RWPE2 (cell line): Measurements from ENCODE around the gene IL27RA.

Experiments used
- ATAC-seq: fragments of 200-7000 bp; cut with Tn5 transposase; 3 replicates; pipeline ENCODE4 v1.9.1; 2021; ENCODE audit warnings: low read depth
- DNase-seq: peaks from one replicate; pipeline ENCODE4 v3.0.0-alpha.2; 2020; ENCODE audit warnings: low spot score
- H3K27ac ChIP-seq: fragments of 450-650 bp; 2 replicates; pipeline ENCODE4 v1.5.1; 2017; ENCODE audit warnings: mild to moderate bottlenecking; ENCODE audit not compliant: poor library complexity, severe bottlenecking
- H3K27me3 ChIP-seq: fragments of 250-450 bp; sonication (Bioruptor Pico); 2 replicates; pipeline ENCODE4 v1.5.1; 2021; ENCODE audit warnings: mild to moderate bottlenecking, moderate library complexity; ENCODE audit not compliant: insufficient read depth, poor library complexity, severe bottlenecking
- H3K36me3 ChIP-seq: fragments of 250-450 bp; sonication (Bioruptor Pico); 2 replicates; pipeline ENCODE4 v1.5.1; 2020; ENCODE audit warnings: low read depth, mild to moderate bottlenecking, moderate library complexity
- H3K4me1 ChIP-seq: fragments of 250-450 bp; sonication (Bioruptor Pico); 2 replicates; pipeline ENCODE4 v1.5.1; 2021; ENCODE audit warnings: mild to moderate bottlenecking, moderate library complexity; ENCODE audit not compliant: insufficient read depth, poor library complexity, severe bottlenecking
- H3K4me3 ChIP-seq: fragments of 250-450 bp; sonication (Bioruptor Pico); 2 replicates; pipeline ENCODE4 v1.5.1; 2021; ENCODE audit warnings: mild to moderate bottlenecking, moderate library complexity; ENCODE audit not compliant: severe bottlenecking
- H3K9me3 ChIP-seq: fragments of 250-450 bp; sonication (Bioruptor Pico); 2 replicates; pipeline ENCODE4 v1.5.1; 2021; ENCODE audit warnings: mild to moderate bottlenecking, moderate library complexity; ENCODE audit not compliant: severe bottlenecking
- CTCF ChIP-seq: fragments of 450-650 bp; IDR thresholded peaks from one replicate; pipeline ENCODE4 v1.5.1; 2017; ENCODE audit warnings: mild to moderate bottlenecking, moderate library complexity; ENCODE audit not compliant: poor library complexity, severe bottlenecking

IL27RA gene

GRCh38 chr19:14063105-14063504 lies 31.5 kb downstream of the IL27RA start:
- ATAC-seq (no peak), DNase-seq (no peak)
- no peaks in the 10 kb centered on the region for H3K4me1 ChIP-seq
- no peak overlapping the region for H3K4me3 ChIP-seq
- H3K36me3 ChIP-seq, result no peaks in the 10 kb centered on the region
- no peak overlapping the region for H3K27ac ChIP-seq
- peaks cover 12% of the 10 kb centered on the region for H3K27me3 ChIP-seq
- no peak for TF ChIP-seq CTCF
- no peaks in the 10 kb centered on the region for H3K9me3 ChIP-seq

GRCh38 chr19:14066134-14066533 lies 34.6 kb downstream of the IL27RA start:
- no peaks in the 10 kb centered on the region for H3K9me3 ChIP-seq
- no peak overlapping the region for H3K4me3 ChIP-seq
- H3K36me3 ChIP-seq, result no peaks in the 10 kb centered on the region
- H3K27me3 ChIP-seq, result no peaks in the 10 kb centered on the region
- no peak overlapping the region for H3K27ac ChIP-seq
- TF ChIP-seq CTCF, result no peak
- H3K4me1 ChIP-seq, result no peaks in the 10 kb centered on the region
- ATAC-seq (no peak), DNase-seq (no peak)

- Histone ChIP-seq H3K4me1 (no peaks in the 10 kb centered on the region), H3K4me3 (no peak overlapping the region), H3K36me3 (no peaks in the 10 kb centered on the region), H3K27me3 (peaks cover 8% of the 10 kb centered on the region), H3K27ac (no peak overlapping the region), H3K9me3 (no peaks in the 10 kb centered on the region)
- TF ChIP-seq CTCF, result no peak
- ATAC-seq (no peak), DNase-seq (no peak)
Observed at GRCh38 chr19:14070268-14071050, 38.9 kb downstream of the IL27RA start.

GRCh38 chr19:14072535-14073260 lies 41.1 kb downstream of the IL27RA start, which contains the start of gene MISP3:
TSS of gene MISP3 (plus strand) at chr19:14072786. CDS start at chr19:14073310, 524 bp downstream.
- ATAC-seq, result peak; percentile 12; the same call in 1 of the 3 replicates

More at GRCh38 chr19:14072535-14073260, 41.1 kb downstream of the IL27RA start, which contains the start of gene MISP3:
- H3K27me3 ChIP-seq, result peaks cover 8% of the 10 kb centered on the region
- peak within 1 kb of the TSS; percentile 32 for H3K27ac ChIP-seq
- peak within 1 kb of the TSS; percentile 62 for H3K4me3 ChIP-seq
- no peaks in the 10 kb centered on the region for H3K4me1 ChIP-seq
- H3K36me3 ChIP-seq, result no peaks in the 10 kb centered on the region
- no peak for DNase-seq
- H3K9me3 ChIP-seq, result no peaks in the 10 kb centered on the region
- TF ChIP-seq CTCF, result no peak
